T-helper 17 cell (primary cell): Measurements from ENCODE around the gene MXD4. TPM values are rescaled to one million over a fixed set of nuclear protein-coding genes. Genes with fewer than 3 reads are reported as not detected.

ENCODE experiments used
- ATAC-seq: fragments of 150-1000 bp; cut with Tn5 transposase; 2 replicates; pipeline ENCODE4 v1.10.0; 2021; ENCODE audit warnings: mild to moderate bottlenecking, moderate library complexity
- DNase-seq, 3 donors: peaks; one replicate each; pipeline versions ENCODE4 v3.0.0 to v3.0.0-alpha.2; 2020 to 2021
- H3K9me3 ChIP-seq: one replicate; pipeline ENCODE4 v1.7.0; 2013; ENCODE audit warnings: low read length, mild to moderate bottlenecking; ENCODE audit not compliant: control insufficient read depth, poor library complexity, severe bottlenecking
- H3K27ac Mint-ChIP-seq: one replicate; pipeline ENCODE4 v1.8.0; 2022; ENCODE audit warnings: mild to moderate bottlenecking, moderate library complexity, mixed read lengths
- H3K27me3 Mint-ChIP-seq: one replicate; pipeline ENCODE4 v1.8.0; 2022; ENCODE audit warnings: mixed read lengths
- H3K36me3 Mint-ChIP-seq: one replicate; pipeline ENCODE4 v1.8.0; 2022; ENCODE audit warnings: low read depth, mixed read lengths
- H3K4me1 Mint-ChIP-seq: one replicate; pipeline ENCODE4 v1.8.0; 2022; ENCODE audit warnings: mild to moderate bottlenecking, mixed read lengths
- H3K4me3 Mint-ChIP-seq: one replicate; pipeline ENCODE4 v1.8.0; 2022; ENCODE audit warnings: mild to moderate bottlenecking, moderate library complexity, mixed read lengths
- total RNA-seq, 4 donors: library from RNA in 2 of 4; stranded (reverse) in 2 of 4; gene quantifications; one replicate each; pipeline ENCODE4 v1.2.3 and lab custom pipeline; 2022 to 2026

Gene MXD4
- total RNA-seq, 2 donors from 2014 or later: 81.4 to 100 TPM

GRCh38 chr4:2298532-2298991 lies 36.7 kb upstream of the MXD4 start:
- peak overlapping the region; percentile 67 for H3K27ac Mint-ChIP-seq
- DNase-seq: no peak
- no peak overlapping the region for H3K4me3 Mint-ChIP-seq

GRCh38 chr4:2297606-2298531 lies 36.0 kb upstream of the MXD4 start:
- Mint-ChIP-seq H3K27me3 (no peaks in the 10 kb centered on the region), H3K4me3 (no peak overlapping the region), H3K36me3 (peaks cover 6% of the 10 kb centered on the region), H3K27ac (peak overlapping the region; percentile 67), H3K4me1 (peaks cover 18% of the 10 kb centered on the region)
- ATAC-seq (no peak), DNase-seq (no peak)
- no peaks in the 10 kb centered on the region for H3K9me3 ChIP-seq

More at GRCh38 chr4:2298532-2298991, 36.7 kb upstream of the MXD4 start:
- no peak for ATAC-seq
- no peaks in the 10 kb centered on the region for H3K9me3 ChIP-seq
- Mint-ChIP-seq H3K4me1 (peaks cover 18% of the 10 kb centered on the region), H3K36me3 (peaks cover 6% of the 10 kb centered on the region), H3K27me3 (no peaks in the 10 kb centered on the region)

- Mint-ChIP-seq H3K36me3 (peaks cover 6% of the 10 kb centered on the region), H3K27me3 (no peaks in the 10 kb centered on the region), H3K27ac (no peak overlapping the region), H3K4me3 (no peak overlapping the region), H3K4me1 (peaks cover 18% of the 10 kb centered on the region)
- no peak for ATAC-seq
- H3K9me3 ChIP-seq: no peaks in the 10 kb centered on the region
- no peak for DNase-seq
These were observed 35.0 kb upstream of the MXD4 start for GRCh38 chr4:2296631-2297601.

GRCh38 chr4:2295900-2296442 lies 34.1 kb upstream of the MXD4 start:
- peak overlapping the region; percentile 95 for H3K27ac Mint-ChIP-seq
- no peak for ATAC-seq
- H3K4me1 Mint-ChIP-seq: peaks cover 23% of the 10 kb centered on the region
- H3K36me3 Mint-ChIP-seq: peaks cover 6% of the 10 kb centered on the region
- no peak overlapping the region for H3K4me3 Mint-ChIP-seq
- H3K9me3 ChIP-seq: no peaks in the 10 kb centered on the region
- no peak for DNase-seq
- no peaks in the 10 kb centered on the region for H3K27me3 Mint-ChIP-seq

GRCh38 chr4:2295500-2295899 lies 33.6 kb upstream of the MXD4 start:
- peaks cover 6% of the 10 kb centered on the region for H3K36me3 Mint-ChIP-seq
- ATAC-seq (no peak), DNase-seq (no peak)
- H3K9me3 ChIP-seq: no peaks in the 10 kb centered on the region
- H3K4me1 Mint-ChIP-seq: peaks cover 28% of the 10 kb centered on the region
- peak overlapping the region; percentile 95 for H3K27ac Mint-ChIP-seq
- H3K4me3 Mint-ChIP-seq: peak overlapping the region; percentile 77
- no peaks in the 10 kb centered on the region for H3K27me3 Mint-ChIP-seq

- no peaks in the 10 kb centered on the region for H3K9me3 ChIP-seq
- ATAC-seq (no peak), DNase-seq (no peak)
- Mint-ChIP-seq H3K27me3 (no peaks in the 10 kb centered on the region), H3K4me3 (no peak overlapping the region), H3K27ac (peak overlapping the region; percentile 95), H3K36me3 (peaks cover 3% of the 10 kb centered on the region), H3K4me1 (peaks cover 25% of the 10 kb centered on the region)
These were observed 30.8 kb upstream of the MXD4 start for GRCh38 chr4:2292646-2293108.

- no peaks in the 10 kb centered on the region for H3K9me3 ChIP-seq
- ATAC-seq (no peak), DNase-seq (no peak)
- H3K36me3 Mint-ChIP-seq: no peaks in the 10 kb centered on the region
- no peaks in the 10 kb centered on the region for H3K27me3 Mint-ChIP-seq
- no peak overlapping the region for H3K4me3 Mint-ChIP-seq
- H3K27ac Mint-ChIP-seq: peak overlapping the region; percentile 95
- H3K4me1 Mint-ChIP-seq: peaks cover 22% of the 10 kb centered on the region
These were observed 30.1 kb upstream of the MXD4 start for GRCh38 chr4:2291705-2292645.

GRCh38 chr4:2290974-2291704 lies 29.2 kb upstream of the MXD4 start:
- H3K36me3 Mint-ChIP-seq: no peaks in the 10 kb centered on the region
- DNase-seq (peak; percentile 40 to 58 (median 57)), ATAC-seq (peak; percentile 95)
- H3K9me3 ChIP-seq: no peaks in the 10 kb centered on the region
- no peaks in the 10 kb centered on the region for H3K27me3 Mint-ChIP-seq
- peaks cover 22% of the 10 kb centered on the region for H3K4me1 Mint-ChIP-seq
- H3K27ac Mint-ChIP-seq: peak overlapping the region; percentile 95
- peak overlapping the region; percentile 84 for H3K4me3 Mint-ChIP-seq

- H3K4me3 Mint-ChIP-seq: peak overlapping the region; percentile 84
- H3K27me3 Mint-ChIP-seq: no peaks in the 10 kb centered on the region
- peaks cover 19% of the 10 kb centered on the region for H3K4me1 Mint-ChIP-seq
These were observed 28.6 kb upstream of the MXD4 start for GRCh38 chr4:2290488-2290887.

GRCh38 chr4:2289955-2290333 lies 28.0 kb upstream of the MXD4 start:
- H3K4me1 Mint-ChIP-seq: peaks cover 16% of the 10 kb centered on the region
- ATAC-seq (no peak), DNase-seq (no peak)
- no peaks in the 10 kb centered on the region for H3K27me3 Mint-ChIP-seq
- peak overlapping the region; percentile 95 for H3K27ac Mint-ChIP-seq
- H3K4me3 Mint-ChIP-seq: peak overlapping the region; percentile 49
- no peaks in the 10 kb centered on the region for H3K9me3 ChIP-seq
- no peaks in the 10 kb centered on the region for H3K36me3 Mint-ChIP-seq

More at GRCh38 chr4:2290488-2290887, 28.6 kb upstream of the MXD4 start:
- DNase-seq (no peak), ATAC-seq (no peak)
- Mint-ChIP-seq H3K27ac (peak overlapping the region; percentile 95), H3K36me3 (no peaks in the 10 kb centered on the region)
- no peaks in the 10 kb centered on the region for H3K9me3 ChIP-seq

GRCh38 chr4:2289311-2289954 lies 27.5 kb upstream of the MXD4 start:
- peaks cover 16% of the 10 kb centered on the region for H3K4me1 Mint-ChIP-seq

More at GRCh38 chr4:2289311-2289954, 27.5 kb upstream of the MXD4 start:
- Mint-ChIP-seq H3K36me3 (no peaks in the 10 kb centered on the region), H3K4me3 (peak overlapping the region; percentile 49), H3K27ac (peak overlapping the region; percentile 95), H3K27me3 (no peaks in the 10 kb centered on the region)
- no peak for DNase-seq
- ATAC-seq: no peak
- no peaks in the 10 kb centered on the region for H3K9me3 ChIP-seq
